CD4-positive, alpha-beta T cell treated with Interleukin-17A for 4 hours (primary cell): Measurements from ENCODE around the gene SYT2.
"Not testable (repeated sequence)": the region's sequence is repeated elsewhere in the genome, so short reads cannot be mapped to it uniquely, and the experiment has no call there.

Experiments used
- DNase-seq: peaks from one replicate; pipeline ENCODE4 v3.0.0-alpha.2; 2020; ENCODE audit warnings: mixed read lengths

SYT2 gene

DNA sequence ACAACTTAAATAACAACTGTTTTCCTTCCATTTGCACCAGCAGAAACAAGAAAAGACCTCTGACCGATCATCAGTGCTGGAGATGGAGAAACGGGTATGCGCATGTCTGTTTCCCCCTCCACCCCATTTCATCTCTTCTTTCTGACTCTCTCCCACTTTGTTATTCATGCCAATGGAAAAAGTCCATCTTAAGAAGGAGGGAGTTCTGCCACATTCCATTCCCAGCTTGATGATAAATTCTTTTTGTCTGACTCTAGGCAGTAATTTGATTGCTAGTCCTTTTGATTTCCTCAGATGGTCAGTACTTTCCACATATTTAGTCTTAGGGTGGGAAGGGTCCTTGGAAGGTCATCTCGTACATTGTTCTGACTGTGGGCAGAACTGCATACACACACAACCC, 142.5 kb downstream of the SYT2 start:
- no peak for DNase-seq

DNA sequence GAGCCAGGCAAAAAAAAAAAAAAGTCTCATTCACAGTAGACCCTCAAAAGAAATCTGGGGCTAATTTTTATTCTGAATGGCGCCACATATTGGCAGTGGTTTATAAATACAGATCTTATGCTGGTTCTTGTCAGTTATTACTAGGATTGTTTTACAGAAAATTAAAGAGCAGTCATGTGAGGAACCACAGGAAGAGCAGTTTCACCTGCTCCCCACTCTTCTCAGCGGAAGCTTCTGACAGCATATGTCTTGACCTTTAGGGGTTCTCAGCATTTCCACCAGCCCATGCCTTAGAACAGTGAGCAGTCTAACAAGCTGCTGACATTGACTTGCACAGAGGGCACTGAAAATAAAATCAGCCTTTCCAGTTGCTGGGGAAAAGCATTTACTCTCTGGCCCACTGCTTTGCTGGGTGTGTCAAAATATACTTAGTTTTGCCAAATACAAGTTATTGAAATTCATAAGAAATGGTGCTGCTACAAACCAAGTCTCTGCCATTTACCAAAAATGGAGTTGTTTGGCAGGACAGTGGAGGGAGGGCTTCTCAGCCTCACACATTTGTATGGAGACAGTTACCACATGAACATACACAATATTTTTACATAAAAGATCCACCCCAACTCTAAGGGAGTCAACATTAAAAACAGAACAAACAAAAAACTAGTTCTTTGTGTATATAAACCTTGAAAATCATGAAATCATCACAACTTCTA, 144.2 kb downstream of the SYT2 start:
- no peak for DNase-seq

GRCh38 chr1:202564958-202565495, 145.2 kb downstream of the SYT2 start:
- DNase-seq = no peak

GRCh38 chr1:202563818-202564217, 146.4 kb downstream of the SYT2 start:
- DNase-seq = no peak

- no peak for DNase-seq
Measured at GRCh38 chr1:202562444-202563060, 147.7 kb downstream of the SYT2 start.

DNA sequence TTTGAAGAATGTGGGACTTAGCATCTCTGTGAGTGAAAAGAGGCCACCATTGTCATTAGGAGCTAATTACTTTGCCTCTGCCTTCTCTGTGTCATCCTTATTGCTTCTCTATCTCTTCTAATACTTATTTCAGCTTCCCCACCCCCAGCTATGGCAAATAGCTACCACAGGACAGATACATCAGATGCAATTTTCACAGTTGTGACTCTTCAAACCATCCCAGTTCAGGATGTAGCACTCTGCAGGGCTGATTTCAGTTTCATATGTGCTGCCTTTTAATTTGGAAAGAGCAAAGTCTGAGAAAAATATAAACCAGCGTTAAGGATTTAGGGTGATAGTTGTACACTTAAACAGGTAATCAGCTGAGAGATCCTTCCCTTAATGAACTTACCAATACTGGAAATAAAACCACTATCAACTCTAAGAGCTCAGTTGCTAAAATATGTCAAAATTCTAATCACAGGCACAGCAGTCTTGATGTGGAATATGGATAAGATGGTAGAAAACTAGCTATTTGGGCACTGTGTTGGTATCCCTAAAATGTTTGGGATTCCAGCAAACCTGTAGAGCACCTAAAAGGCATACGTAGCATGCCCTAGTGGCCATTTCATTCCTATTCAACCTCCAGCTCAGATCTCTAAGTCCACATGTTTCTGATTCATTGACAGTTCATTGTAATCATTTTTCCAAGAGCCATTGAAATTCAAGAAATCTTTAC, 148.4 kb downstream of the SYT2 start:
- DNase-seq = no peak

- DNase-seq = no peak
Measured at GRCh38 chr1:202561240-202561639, 149.0 kb downstream of the SYT2 start.

DNA sequence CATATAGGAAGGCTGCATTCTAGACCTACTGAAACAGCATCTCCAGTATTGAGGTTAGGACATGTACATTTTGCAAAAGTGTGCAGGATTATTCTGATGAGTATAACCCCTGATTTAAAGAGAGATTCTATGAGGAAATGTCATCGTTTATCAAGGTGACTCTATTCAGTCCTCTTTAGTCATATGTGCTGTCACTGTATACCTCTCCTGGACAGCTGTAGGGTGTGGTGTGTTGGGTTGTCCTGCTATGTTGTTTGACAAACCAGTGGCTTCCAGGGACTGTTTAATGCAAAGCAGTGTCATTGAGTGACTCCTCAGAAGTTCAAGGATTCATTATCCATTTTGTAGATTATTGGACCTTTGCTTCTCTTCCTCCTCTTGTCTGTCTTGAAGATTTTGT, 152.6 kb downstream of the SYT2 start:
- not testable (repeated sequence) for DNase-seq

DNA sequence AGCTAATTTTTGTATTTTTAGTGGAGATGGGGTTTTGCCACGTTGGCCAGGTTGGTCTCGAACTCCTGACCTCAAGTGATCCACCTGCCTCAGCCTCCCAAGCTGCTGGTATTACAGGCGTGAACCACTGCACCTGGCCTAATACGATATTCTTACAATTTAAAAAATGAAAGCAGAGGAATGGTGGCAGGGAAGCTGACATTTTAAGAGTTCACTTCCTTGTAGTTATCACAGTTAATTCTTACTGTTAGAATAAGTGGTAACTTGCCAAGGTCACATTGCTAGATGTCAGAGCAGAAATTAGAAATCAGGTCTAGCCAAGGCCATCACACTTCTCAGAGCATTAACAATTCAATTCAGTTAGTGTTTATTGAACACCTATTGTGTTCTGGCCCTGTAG, 154.2 kb downstream of the SYT2 start:
- not testable (repeated sequence) for DNase-seq

GRCh38 chr1:202554619-202555018, 155.6 kb downstream of the SYT2 start:
- not testable (repeated sequence) for DNase-seq

DNA sequence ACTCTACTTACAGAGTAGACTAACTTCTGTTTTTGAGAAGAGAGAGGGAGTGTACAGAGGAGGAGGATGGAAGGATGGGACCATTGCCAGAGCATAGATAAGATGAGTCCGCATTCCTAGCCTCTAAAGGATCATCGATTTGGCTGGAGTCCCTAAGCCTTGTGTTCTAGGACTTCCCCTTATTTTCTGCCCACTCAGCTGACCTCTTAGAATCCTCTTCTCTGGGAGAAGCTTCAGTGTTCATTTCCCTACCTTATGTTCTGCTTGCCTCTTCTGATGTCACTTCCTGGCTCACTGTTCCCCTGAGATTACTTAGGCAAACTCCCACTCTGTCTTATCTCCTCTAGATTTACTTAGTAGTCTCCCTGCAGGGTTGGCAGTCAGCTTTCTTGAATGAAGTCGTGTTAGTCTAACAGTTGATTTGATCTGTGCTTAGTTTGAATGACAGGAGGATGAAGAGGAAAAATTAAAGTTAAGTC, 156.7 kb downstream of the SYT2 start:
- no peak for DNase-seq

- DNase-seq = not testable (repeated sequence)
Measured at GRCh38 chr1:202553078-202553477, 157.2 kb downstream of the SYT2 start.

- DNase-seq = not testable (repeated sequence)
Measured at GRCh38 chr1:202552615-202553014, 157.6 kb downstream of the SYT2 start.

DNA sequence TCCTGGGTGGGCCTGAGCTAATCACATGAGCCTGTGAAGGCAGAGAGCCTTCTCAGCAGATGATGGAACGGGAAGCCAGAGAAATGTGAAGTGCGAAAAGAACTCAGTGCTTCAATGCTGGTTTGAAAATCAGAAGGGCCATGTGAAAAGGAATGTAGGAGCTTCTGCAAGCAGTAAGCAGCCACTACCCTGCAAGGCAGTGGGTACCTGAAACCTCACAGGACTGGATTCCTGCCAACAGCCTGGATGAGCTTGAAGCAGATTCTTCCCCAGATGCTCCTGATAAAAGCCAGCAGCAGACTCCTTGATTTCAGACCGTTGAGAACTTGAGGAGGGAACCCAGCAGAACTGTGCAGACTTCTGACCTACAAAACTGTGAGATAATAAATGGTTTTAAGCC, 158.6 kb downstream of the SYT2 start:
- no peak for DNase-seq

DNA sequence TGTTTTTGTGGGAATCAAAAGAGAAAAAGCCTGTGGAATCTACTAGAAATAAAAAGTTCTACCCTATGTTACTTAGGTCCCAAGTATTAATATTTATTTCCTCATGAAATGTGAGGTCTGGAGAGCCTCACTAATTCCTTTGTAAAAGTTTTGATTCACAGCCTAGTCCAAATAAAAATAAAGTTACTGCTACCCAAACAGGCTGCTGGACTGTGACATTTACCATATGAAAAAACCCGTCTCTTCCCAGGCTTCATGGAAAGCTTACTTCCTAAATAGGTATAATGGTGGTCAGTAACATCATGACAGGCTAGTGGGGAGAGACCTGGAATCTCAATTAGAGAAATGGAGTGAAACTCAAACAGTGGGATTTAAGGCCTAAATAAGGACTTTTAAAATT, 160.2 kb downstream of the SYT2 start:
- not testable (repeated sequence) for DNase-seq

DNA sequence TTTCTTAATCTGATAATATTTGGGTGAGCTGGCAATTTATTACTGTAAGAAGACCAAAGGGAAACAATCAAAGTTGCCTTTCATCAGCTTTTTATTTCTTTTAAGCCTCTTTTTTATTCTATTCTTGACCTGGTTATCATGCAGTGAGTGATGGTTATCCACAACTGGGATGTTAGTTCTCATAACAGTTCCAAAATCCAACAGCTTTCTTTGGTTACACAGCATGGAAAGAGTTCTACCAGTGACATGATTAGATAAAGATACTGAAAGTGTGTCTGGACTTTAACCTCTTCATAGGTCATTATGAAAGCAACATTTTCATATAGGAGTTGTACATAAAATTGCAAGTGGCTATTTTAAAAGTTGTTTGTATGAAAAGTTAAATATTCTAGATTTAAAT, 163.0 kb downstream of the SYT2 start:
- no peak for DNase-seq

GRCh38 chr1:202546796-202547195, 163.5 kb downstream of the SYT2 start:
- DNase-seq = not testable (repeated sequence)

GRCh38 chr1:202546377-202546776, 163.9 kb downstream of the SYT2 start:
- DNase-seq = not testable (repeated sequence)

DNA sequence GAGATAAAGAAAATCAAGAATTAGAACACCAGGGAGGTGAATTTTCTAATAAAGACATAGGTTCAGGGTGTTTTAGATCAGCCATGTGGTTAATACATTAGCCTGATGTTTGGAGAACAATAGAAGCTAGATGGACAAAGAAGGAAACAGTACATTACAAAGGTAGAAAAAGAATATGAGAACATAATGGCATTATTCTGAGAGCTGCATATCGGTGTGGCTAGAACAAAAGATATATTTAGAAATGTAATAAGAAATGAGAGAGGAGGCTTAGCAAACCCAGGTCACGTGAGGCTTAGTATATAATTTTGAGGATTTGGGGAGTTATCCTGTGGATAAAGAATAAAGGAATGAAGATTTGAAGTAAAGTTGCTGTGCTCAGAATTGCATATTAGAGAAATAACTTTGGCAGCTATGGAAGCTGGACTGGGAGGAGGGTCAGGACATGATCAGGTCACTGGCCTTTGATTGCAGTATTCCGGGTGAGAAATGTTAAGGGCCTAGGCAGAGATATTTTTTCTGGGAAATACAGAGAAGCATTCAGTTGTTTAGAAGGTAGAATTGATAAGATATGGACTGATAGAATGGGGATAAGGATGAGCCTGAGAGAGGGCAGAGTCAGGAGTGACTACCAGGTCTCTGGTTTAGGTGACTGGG, 164.5 kb downstream of the SYT2 start:
- not testable (repeated sequence) for DNase-seq

- DNase-seq = not testable (repeated sequence)
Measured at GRCh38 chr1:202544766-202545449, 165.3 kb downstream of the SYT2 start.

GRCh38 chr1:202543537-202543936, 166.7 kb downstream of the SYT2 start:
- not testable (repeated sequence) for DNase-seq

DNA sequence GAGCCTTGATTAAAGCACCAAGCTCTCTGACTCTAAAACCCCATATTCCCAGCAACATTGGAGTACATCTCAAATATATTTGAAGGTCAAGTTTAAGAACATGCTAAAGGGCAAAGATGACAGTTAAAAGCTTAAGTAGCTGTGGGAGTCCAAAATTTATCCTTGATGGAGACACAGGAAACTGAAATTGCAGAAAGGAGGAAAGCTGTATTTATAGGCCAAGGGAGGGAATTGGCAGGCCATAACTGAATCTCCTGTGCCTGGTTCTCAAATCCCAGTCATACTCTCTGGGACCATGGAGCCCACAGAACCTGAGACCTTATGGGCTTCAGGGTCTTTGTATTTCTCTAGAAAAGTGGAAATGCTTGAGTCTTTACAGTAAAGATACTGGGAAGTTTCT, 167.8 kb downstream of the SYT2 start:
- not testable (repeated sequence) for DNase-seq
